GM19023 (cell line): ENCODE data around the gene RNU6-1.

Experiments used
- ATAC-seq: cut with Tn5 transposase; IDR thresholded peaks from one replicate; pipeline ENCODE4 v1.9.1; 2021; ENCODE audit warnings: mild to moderate bottlenecking, moderate library complexity; ENCODE audit not compliant: unreplicated experiment

The RNU6-1 gene

GRCh38 chr15:67859331-67859946 lies 19.6 kb upstream of the RNU6-1 start:
- no peak for ATAC-seq

GRCh38 chr15:67857220-67857619 lies 17.4 kb upstream of the RNU6-1 start:
- no peak for ATAC-seq

DNA sequence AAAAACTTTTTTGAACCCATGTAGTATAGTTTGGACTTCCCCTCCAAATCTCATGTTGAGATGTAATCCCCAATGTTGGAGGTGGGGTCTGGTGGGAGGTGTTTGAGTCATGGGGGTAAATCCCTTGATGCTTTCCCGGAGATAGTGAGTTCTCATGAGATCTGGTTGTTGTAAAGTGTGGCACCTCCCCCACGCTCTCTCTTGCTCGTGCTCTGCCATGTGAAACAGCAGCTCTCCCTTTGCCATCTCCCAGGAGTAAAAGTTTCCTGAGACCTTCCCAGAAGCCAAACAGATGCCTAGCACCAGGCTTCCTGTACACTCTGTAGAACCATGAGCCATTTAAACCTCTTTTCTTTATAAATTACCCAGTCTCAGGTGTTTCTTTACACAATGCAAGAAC lies 16.0 kb upstream of the RNU6-1 start:
- ATAC-seq, result no peak

DNA sequence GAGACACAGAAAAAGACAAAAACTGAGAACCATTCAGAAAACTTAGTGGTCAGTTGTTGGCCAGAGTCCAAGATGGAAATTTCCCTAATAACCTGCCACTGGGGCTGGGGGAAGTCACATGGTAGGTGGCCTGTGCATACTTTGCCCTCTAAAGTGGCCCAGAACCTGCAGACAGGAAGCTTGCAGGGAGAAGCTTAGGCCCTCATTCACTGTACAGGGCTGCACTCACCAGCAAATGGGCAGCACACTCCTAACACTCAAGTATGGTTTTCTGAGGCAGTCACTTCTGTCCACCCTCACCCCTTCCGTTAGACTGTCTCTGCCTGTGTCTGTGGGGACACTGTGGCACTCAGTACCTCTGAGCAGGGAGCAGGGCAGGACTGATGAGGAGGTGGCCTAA lies 14.5 kb upstream of the RNU6-1 start:
- ATAC-seq, result no peak

- no peak for ATAC-seq
These were observed 13.6 kb upstream of the RNU6-1 start for GRCh38 chr15:67853454-67853853.

GRCh38 chr15:67852418-67852817 lies 12.6 kb upstream of the RNU6-1 start:
- ATAC-seq, result no peak

- no peak for ATAC-seq
These were observed 11.2 kb upstream of the RNU6-1 start for GRCh38 chr15:67850994-67851571.

- no peak for ATAC-seq
These were observed 10.5 kb upstream of the RNU6-1 start for GRCh38 chr15:67850336-67850735.

DNA sequence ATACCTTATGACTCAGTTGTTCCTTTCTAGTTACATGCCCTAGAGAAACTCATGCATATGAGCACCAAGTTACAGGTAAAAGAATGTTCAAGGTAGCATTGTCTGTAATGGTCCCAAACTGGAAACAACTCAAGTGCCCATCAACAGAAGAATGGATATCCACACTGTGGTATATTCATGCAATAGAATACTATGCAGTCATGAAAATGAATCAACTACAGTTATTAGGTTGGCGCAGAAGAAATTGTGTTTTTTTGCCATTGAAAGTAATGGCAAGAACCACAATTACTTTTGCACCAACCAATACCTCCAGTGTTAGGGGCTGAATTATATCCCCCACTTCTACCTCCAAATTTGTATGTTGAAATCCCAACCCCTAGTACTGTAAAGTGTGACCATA lies 9.7 kb upstream of the RNU6-1 start:
- no peak for ATAC-seq

DNA sequence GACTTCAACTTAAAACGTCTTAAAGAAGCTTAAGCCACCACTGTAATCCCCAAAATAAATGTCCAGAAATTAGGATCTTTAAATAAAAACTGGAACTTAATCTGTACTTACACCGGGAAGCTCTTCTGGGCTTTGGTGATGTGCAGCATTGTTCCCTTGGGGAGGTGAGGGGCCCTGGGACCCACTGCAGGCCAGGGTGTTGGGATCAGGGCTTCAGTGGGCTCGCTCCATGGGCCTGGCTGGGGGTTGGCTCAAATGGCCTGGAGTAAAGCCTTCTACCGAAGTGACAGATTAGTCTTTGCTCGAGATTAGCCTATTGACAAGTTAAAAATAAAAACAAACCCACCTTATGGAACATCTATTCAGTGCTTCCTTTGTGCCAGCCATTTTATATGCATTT lies 6.1 kb upstream of the RNU6-1 start:
- ATAC-seq, result no peak

DNA sequence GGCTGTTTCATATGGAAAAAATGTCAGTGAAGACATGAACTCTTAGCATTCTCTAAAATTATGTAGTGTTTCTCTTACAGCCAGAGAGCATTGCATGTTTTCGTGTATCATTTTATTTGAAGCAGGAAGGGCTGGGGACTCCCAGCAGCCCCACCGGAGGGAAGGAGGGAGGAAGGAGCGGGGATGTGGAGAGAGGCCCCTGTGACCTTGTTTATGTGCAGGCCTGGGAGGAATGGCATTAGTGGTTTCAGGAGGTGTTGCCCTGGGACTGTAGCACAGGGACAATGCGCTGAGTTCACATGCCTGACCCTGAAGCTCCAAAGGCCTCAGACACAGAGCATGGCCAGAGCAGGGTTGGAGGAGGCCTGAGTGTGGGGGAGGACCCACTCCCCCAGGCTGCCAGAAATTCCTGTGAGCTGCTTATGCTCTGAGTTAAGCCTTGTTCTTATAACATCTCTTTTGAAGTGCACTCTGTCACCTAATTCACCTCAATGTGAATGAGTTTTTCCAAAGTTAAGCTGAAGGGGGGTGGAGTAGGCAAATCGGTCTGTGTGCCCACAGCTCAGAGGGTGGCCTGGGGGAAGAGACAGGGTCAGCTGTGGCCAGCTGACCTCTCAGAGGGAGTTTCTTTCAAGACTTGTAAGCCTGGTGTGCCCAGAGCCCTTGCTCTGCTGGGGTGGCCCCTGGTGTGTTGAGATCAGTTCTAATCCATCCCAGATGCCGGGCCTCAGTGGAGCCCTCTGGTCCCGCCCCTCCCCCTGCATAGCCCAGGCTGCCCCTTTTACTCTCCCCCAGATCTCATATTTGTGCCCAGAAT lies 3.9 kb upstream of the RNU6-1 start:
- ATAC-seq, result no peak

DNA sequence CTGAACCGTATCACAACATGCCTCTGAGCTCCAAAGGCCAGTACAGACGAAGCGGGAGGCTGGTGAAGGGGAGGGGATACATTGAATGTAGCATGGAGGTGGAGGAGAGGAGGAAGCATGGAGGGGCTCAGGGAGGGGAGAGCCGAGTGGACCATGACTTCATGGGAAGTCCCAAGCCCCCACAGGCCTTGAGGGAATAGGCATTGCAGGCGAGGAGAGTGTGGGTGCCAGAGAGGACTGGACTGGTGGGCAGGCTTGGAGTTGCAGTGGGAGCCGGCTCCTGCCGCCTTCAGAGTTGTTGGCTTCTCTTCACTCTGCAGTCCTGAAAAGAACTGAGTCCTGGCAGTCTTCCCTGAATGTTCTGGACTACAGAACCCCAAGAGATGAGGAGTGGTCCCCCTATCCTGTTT lies 3.3 kb upstream of the RNU6-1 start:
- ATAC-seq, result no peak

DNA sequence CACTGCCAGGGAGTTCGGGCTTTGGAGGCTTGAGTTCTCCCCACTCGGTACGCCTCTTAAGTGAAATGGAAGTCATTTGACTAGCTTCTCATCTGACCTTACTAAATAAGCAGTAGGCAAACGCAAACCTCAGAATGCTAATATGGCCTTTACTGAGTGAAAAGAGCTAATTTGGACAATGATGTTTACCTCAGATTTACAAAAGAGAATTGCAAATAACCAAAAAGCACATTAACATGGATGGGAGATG lies 1.6 kb upstream of the RNU6-1 start:
- no peak for ATAC-seq

GRCh38 chr15:67840749-67841512 lies 1.1 kb upstream of the RNU6-1 start:
- ATAC-seq, result no peak

DNA sequence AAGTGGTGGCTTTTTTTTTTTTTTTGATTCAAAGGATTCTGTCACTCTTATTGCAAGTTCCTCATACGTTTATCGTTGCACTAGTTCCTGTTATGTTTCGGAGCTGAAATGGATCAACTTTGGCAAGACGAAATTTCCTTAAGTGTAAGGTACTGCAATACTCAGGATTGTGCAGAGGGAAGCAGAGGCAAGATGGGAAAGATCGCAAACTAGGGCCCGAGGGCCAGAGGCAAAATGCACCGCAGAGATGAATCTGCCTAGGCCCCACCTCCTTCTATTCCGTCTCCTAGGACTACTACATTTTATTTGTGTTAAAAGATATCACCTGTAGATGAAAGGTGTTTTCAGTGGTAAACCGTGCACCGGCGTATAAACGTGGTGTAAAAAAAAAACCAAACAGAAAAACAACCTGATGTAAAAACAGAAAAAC lies 331 bp downstream of the RNU6-1 start:
- ATAC-seq, result peak; percentile 15

DNA sequence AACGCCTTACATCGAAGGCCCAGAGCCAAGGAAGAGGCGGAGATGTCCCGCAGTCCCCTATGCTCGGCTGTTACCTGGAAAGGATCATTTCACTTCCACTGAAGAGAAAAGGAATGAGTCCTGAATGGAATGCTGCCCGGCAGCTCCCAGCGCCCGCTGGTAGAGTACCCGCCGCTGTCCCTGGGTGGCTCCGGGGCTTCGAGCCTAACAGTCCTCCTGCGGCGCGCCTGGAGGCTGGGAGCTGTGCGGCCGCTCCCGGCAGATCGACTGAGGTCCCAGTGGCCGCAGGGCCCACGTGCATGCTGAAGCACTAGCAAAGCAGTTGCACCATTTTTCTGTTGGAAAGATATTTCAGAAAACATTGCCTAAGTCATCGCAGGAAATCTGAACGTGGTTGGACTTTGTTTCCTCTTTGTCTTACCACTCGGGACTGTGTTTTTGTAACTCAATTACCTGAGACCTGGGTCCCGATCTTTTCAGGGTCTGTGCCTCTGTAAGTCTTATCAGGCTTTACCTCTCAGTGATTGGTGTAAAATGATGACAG lies 984 bp downstream of the RNU6-1 start:
- no peak for ATAC-seq

DNA sequence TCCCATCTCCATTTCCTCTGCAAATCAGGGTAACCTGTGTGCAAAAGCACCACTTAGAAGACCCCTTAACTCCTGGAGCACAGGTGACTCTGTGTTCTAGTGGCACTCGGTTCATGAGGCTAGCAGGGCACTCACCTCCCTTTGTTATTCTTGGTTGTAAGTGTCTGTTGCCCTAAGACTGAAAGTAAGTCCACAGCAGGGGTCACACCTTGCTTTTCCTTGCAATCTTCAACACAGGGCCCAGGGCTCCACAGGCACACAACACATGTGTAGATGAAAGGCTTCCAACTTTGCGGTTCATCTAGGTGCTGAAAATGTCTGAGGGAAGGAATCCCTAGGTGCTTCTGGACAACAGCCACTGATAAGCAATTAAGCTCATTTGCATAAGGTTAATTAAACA lies 2.9 kb downstream of the RNU6-1 start:
- no peak for ATAC-seq

- no peak for ATAC-seq
These were observed 3.4 kb downstream of the RNU6-1 start for GRCh38 chr15:67836477-67836876.

DNA sequence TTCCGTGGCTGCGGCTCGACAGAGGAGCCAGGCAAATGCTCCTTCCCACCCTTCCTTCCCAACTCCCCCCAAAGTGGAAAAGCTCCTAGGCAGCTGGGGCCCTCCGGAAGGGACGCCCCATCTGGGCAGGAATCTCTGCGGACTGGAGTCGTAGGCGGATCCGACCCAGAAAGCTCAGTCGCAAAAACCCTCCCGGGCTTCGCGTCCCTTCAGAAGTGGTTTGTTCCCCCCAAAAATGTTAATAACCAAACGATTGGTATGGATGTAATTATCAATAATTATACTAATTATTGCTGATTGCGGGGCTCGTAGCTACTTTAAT lies 3.8 kb downstream of the RNU6-1 start:
- ATAC-seq, result no peak

DNA sequence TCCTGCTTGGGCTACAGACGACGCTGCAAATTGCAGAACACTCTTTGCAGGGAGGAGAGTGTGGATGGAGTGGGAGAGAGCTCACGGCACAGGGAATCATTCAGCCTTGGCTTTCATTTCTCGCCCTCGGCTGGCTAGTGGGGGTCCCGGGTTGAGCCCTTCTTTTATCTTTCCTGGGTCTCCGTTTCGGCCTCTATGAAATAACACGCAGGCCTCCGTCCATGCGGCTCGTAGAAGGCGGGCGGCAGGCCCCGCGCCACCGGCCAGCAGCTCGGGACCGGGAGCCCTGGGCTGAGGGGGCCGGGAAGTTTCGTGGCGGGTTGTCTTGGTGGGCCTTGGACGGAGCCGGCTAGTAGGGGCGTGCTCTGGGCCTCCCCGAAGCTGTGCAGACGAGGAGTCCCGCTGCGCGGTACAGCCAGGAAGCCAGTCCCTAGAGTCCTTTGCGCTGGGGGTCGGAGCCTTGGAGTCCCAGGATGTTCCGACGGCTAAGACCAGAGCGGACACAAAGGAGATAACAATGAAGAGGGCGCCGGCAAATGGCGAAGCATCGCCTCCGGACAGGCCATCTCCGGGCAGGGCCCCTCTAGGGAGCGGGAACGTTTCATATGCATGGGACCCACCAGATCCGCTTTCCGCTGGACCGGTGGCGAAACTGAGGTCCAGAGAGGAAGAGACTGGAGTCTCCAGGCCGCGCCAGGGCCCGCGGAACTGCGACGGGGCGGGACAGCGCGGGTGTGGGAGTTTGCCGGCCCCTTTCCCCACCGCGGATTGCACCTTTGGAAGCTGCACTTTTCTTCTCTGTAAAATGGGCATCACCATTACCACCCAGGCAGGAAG lies 4.3 kb downstream of the RNU6-1 start:
- no peak for ATAC-seq
